SIG-M5 (cell line): ENCODE measurements around the gene EIF4E3.

Experiments
- DNase-seq: peaks from one replicate; lab custom pipeline; 2025; lab: John Stamatoyannopoulos, UW

The EIF4E3 gene

GRCh38 chr3:71725271-71725991, at the start of gene EIF4E3:
Gene EIF4E3, minus strand, starts transcription at chr3:71725402. Its CDS starts 35 bp downstream, at chr3:71725367.
- no peak for DNase-seq

DNA sequence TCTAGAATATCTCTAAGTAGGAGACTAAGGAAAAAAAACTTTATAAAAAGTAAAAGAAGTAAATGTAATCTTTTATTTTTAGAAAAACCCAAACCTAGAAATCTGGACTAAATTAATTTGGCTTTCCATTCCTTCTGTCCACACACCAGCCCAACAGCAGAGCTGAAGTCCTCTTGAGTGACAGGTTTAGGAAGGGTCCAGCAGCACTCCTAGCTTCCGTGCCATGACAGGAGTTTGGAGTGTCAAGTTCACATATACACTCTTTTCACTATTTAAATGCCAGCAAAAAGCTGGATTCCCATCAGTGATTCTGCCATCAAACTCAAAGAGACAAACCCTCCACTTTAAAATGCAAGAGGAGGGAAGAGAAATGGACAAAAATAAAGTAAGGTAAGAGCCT, 46.7 kb upstream of the EIF4E3 start:
- DNase-seq: no peak

DNA sequence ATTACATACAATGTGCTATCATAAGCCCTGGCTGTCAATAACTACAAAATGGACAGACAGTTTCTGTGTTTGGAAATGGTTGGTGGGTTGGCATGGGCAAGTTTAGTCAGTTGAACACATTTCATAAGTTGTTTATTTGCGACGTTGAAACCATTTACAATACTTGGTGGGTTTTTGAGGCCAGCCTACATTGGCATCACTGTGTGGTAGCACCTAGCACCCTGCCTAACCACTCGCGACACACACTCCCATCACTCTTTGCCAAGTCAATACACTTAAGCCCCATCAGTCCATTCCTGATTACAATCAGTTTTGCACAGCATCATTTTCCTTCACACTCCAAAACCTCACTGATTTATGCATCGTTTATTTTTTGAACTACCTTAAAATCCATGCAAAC, 45.9 kb upstream of the EIF4E3 start:
- DNase-seq: no peak

DNA sequence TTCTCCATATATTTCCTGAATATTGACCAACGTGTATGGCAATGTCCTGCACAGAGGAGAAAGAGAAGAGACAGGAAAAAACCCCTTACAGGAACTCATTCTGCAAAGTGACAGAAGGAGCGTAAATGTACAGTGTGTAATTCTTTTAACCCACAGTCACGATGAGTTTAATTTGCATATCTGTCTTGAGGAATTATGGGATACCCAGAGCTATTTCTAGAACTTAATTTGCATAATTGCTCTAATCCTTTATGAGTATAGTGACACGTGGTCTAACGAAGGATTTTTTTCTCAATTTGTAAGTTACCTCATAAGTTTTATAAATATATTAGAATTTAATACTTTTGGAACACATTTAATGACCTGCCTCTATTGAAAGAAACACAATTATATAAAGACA, 38.2 kb upstream of the EIF4E3 start:
- no peak for DNase-seq

DNA sequence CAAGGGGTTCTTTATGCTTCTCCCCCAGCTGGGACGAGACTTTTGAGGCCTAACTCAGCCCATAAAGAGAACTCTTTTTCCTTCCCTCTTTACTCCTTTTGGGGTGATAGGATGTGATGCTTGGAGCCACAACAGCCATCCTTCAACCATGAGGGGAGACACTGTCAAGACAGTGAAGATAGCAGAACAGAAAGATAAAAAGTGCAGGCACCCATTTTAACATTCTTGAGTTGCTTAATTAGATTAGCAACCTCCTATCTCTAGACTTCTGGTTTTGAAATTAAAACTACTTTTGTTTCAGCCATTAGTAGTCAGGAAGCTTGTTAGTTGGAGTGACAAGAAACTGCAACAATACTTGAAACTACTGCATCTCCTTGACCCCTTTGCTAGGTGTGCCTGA, 34.9 kb upstream of the EIF4E3 start:
- no peak for DNase-seq

GRCh38 chr3:71759401-71759800, 34.2 kb upstream of the EIF4E3 start:
- no peak for DNase-seq

- DNase-seq: no peak
These were observed 32.9 kb upstream of the EIF4E3 start for GRCh38 chr3:71758091-71758490.

GRCh38 chr3:71754610-71755253, 29.5 kb upstream of the EIF4E3 start:
- DNase-seq: no peak

- no peak for DNase-seq
These were observed 28.8 kb upstream of the EIF4E3 start, which contains the start of gene GPR27 for GRCh38 chr3:71753701-71754609. Gene GPR27, plus strand, starts transcription at chr3:71753855. Its CDS starts 195 bp downstream, at chr3:71754050.

DNA sequence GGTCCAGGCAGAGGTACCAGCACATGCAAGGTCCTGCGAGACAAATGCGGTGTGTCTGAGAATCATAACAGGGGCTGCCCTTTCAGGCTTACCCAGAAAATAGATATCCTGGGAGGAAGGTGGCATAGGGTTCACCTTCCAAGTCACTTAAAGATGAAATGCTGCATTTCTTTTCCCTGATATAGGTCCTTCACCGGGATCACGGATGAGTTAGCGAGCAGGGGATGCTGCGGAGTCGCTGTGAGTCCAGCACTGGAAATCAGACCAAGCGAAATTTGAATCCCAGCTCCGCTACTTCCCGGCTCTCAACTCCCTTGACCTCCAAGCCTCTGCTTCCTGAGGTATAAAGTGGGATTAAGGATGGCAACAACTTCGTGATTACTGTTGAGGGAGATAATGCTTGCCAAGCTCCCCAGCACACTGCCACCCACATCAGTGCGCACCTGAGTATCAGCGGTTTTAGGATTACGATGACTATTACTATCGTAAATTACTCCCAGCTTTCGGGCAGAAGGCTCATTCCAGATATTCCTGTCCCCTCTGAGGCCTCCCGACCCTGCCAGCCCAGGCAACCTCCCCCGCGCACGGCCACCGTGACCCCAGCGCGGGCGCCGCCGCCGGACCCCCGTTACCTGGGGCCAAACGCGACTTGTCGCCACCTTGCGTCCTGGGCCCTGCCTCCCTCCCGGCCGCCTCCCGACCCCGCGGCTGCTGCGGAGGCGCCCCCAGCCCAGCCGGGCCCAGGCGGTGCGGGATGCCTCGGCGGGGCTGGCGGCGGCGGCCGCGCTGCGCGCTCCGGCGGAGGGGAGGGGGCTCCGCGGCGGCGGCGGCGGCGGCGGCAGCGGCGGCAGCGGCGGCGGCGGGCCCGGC, 27.9 kb upstream of the EIF4E3 start:
- no peak for DNase-seq

DNA sequence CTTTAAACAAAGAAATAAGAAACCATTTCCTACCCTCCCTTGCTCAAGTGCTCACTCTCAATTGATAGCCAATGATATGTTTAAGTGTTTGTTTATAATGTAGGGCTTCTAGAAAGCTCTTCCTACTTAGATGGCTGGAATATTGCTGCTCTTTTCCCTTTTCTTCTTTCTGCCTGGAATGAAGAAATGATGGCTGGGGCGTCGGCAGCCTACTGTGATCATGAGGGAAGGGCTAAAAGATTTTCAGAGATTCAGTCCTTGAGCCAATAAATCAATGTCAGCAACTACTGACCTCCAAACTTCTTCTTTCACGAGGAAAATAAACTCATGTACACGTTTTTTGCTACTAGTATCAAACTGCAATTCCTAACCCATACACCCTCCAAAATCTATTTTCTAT, 26.4 kb upstream of the EIF4E3 start:
- no peak for DNase-seq

- no peak for DNase-seq
These were observed 19.5 kb upstream of the EIF4E3 start for GRCh38 chr3:71744738-71745137.

GRCh38 chr3:71742621-71743020, 17.4 kb upstream of the EIF4E3 start:
- DNase-seq: no peak

GRCh38 chr3:71734881-71735280, 9.7 kb upstream of the EIF4E3 start:
- DNase-seq: no peak

- no peak for DNase-seq
These were observed 8.1 kb upstream of the EIF4E3 start for GRCh38 chr3:71733319-71733718.

DNA sequence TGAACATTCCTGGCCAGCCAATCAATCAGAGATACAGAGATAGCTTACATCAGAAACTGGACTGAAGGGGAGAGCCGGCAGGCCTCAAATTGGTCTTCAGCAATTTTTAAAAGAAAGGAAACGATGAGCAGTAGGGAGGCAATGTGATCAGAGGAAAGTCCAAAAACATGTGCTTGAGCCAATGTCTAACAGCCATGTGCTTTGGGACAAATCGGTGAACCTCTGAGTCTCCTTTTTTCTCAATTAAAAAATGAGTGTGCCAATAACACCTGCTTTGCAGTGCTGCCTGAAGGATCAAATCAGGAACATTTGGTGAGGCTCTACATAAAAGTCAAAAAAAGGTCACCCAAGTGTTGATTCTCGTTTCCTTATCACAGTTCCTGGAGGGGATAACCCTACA, 7.4 kb upstream of the EIF4E3 start:
- no peak for DNase-seq

DNA sequence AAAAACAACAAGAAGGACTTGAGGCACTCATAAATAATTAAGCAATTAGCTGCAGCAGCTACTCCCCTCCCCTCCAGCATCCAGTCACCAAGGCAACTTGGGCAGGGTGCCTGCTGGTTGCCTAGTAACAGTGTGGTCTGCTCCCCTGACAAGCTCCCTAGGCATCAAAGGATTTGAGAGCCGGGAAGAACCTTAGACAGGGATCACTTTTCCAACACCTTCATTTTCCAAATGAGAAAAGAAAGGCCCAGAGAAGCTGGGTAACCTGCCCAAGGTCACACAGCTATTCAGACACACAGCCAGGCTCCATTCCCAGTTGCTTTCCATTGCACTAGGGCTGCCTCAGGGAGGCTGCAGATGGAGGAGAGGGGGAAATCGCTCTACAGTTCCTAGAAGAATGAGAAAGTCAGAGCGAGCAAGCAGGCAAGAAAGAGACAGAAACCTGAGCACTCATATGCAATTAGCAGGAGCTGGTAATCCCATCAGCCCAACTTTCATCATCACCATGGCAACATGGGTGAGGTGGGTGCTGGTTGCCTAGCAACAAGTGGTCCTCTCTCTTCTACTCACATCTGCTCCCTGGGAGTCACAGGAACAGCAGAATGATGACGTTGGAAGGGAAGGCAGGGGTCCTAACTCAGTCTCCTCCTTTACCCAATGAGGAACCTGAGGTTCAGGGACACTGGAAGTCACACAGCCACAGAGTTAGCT, 3.6 kb upstream of the EIF4E3 start:
- no peak for DNase-seq

DNA sequence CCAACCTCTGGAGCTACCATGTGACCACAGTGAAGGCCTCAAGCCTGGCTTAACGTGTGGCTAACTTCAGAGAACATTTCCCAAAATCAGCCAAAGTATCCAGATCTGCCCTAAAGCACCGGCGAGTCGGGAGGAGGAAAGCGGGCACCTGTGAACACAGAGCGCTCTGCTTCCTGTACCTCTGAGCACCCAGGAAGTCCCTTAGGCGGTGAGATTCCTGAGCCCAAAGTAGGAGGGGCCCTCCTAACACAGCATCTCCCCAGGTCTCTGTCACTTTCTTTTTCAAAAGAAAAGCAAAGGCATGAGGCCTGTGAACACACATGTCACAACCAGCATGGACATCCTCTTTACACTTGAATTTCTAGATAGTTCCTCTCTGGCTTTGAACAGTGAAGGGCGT, 944 bp upstream of the EIF4E3 start:
- no peak for DNase-seq

- DNase-seq: no peak
These were observed 475 bp downstream of the EIF4E3 start for GRCh38 chr3:71724584-71725270.

DNA sequence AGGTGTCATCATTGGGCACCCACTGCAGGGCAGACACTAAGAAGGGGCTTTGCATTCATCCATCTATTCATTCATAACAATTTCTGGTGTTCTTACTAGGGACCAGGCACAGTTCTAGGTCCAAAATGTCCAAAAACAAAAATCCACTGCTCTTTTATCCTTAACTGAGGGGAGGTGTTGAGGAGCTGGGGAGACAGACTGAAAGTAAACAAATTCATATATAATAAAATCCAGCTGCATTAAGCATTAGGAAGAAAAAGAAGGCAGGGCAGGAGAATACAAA, 1.1 kb downstream of the EIF4E3 start:
- no peak for DNase-seq
